Liver (tissue), 9 donors: ENCODE results near the gene RASSF8. TPM values are rescaled to one million over a fixed set of nuclear protein-coding genes. Genes with fewer than 3 reads are reported as not detected.

ENCODE experiments used
- DNase-seq: peaks from one replicate; pipeline ENCODE4 v3.0.0-alpha.2; 2017; ENCODE audit warnings: low spot score
- H3K27ac ChIP-seq, 2 donors: one replicate each; pipeline ENCODE4 v1.7.0; 2013; ENCODE audit warnings: inconsistent platforms in 2 of 2, low read length in 2 of 2, control low read depth in 1 of 2, low read depth in 1 of 2, mild to moderate bottlenecking in 1 of 2
- H3K27me3 ChIP-seq, 4 donors: one replicate each; pipeline versions ENCODE4 v1.6.1 to v1.7.0; 2013; ENCODE audit warnings: low read length in 3 of 4, inconsistent platforms in 1 of 4, mild to moderate bottlenecking in 1 of 4, moderate library complexity in 1 of 4; ENCODE audit not compliant: control insufficient read depth in 4 of 4, insufficient read depth in 4 of 4
- H3K36me3 ChIP-seq, 4 donors: one replicate each; pipeline versions ENCODE4 v1.6.1 to v1.7.0; 2013; ENCODE audit warnings: low read length in 3 of 4, mild to moderate bottlenecking in 3 of 4, low read depth in 1 of 4, moderate library complexity in 1 of 4; ENCODE audit not compliant: control insufficient read depth in 4 of 4, insufficient read depth in 3 of 4
- H3K4me1 ChIP-seq, 4 donors: one replicate each; pipeline versions ENCODE4 v1.6.1 to v1.7.0; 2013; ENCODE audit warnings: low read length in 3 of 4, mild to moderate bottlenecking in 3 of 4, moderate library complexity in 1 of 4; ENCODE audit not compliant: control insufficient read depth in 4 of 4, insufficient read depth in 4 of 4
- H3K4me3 ChIP-seq, 3 donors: one replicate each; pipeline versions ENCODE4 v1.6.1 to v1.7.0; 2013; ENCODE audit warnings: low read length in 3 of 3, control low read depth in 1 of 3, low read depth in 1 of 3, mild to moderate bottlenecking in 1 of 3
- H3K9ac ChIP-seq, 2 donors: one replicate each; pipeline ENCODE4 v1.7.0; 2013; ENCODE audit warnings: low read length in 2 of 2, mild to moderate bottlenecking in 2 of 2, moderate library complexity in 2 of 2, control low read depth in 1 of 2, low read depth in 1 of 2
- H3K9me3 ChIP-seq, 4 donors: one replicate each; pipeline versions ENCODE4 v1.6.1 to v1.7.0; 2013; ENCODE audit warnings: low read length in 3 of 4; ENCODE audit not compliant: control insufficient read depth in 4 of 4
- EGR1 ChIP-seq, 2 donors: IDR thresholded peaks; 2 replicates each; pipeline ENCODE4 v1.6.1; 2016 to 2018; ENCODE audit warnings: antibody characterized with exemption in 2 of 2, low read depth in 2 of 2
- FOXA1 ChIP-seq: IDR thresholded peaks from 2 replicates; pipeline ENCODE4 v1.6.1; 2016; ENCODE audit warnings: antibody characterized with exemption
- FOXA2 ChIP-seq: IDR thresholded peaks from 2 replicates; pipeline ENCODE4 v1.6.1; 2016; ENCODE audit warnings: antibody characterized with exemption
- HNF4A ChIP-seq, 2 donors: conservative IDR thresholded peaks; 2 replicates each; pipeline ENCODE4 v1.6.1; 2016; ENCODE audit warnings: antibody characterized with exemption in 2 of 2, mild to moderate bottlenecking in 2 of 2
- HNF4G ChIP-seq: IDR thresholded peaks from 2 replicates; pipeline ENCODE4 v1.6.1; 2016; ENCODE audit warnings: antibody characterized with exemption
- JUND ChIP-seq, 2 donors: IDR thresholded peaks; 2 replicates each; pipeline ENCODE4 v1.6.1; 2016; ENCODE audit warnings: antibody characterized with exemption in 2 of 2
- NR2F2 ChIP-seq: IDR thresholded peaks from 2 replicates; pipeline ENCODE4 v1.6.1; 2016; ENCODE audit warnings: antibody characterized with exemption
- RAD21 ChIP-seq, 2 donors: IDR thresholded peaks; 2 replicates each; pipeline ENCODE4 v1.6.1; 2016; ENCODE audit warnings: antibody characterized with exemption in 2 of 2, mild to moderate bottlenecking in 2 of 2
- REST ChIP-seq: IDR thresholded peaks from 2 replicates; pipeline ENCODE4 v1.6.1; 2016; ENCODE audit warnings: antibody characterized with exemption, mild to moderate bottlenecking
- YY1 ChIP-seq: IDR thresholded peaks from 2 replicates; pipeline ENCODE4 v1.6.1; 2016; ENCODE audit warnings: antibody characterized with exemption, mild to moderate bottlenecking
- ZBTB33 ChIP-seq: IDR thresholded peaks from 2 replicates; pipeline ENCODE4 v1.6.1; 2016; ENCODE audit warnings: antibody characterized with exemption
- WGBS: extraction: QIAGEN DNeasy Blood & Tissue Kit; methylation state at CpG from one replicate; pipeline ENCODE4 v1.1.7; 2013; 5-methylcytosine and 5-hydroxymethylcytosine counted together
- polyA plus RNA-seq, 2 donors: library from polyadenylated mRNA; stranded (reverse) in 1 of 2; unstranded in 1 of 2; fragments of 200-250 nt in 1 of 2; fragments of >200 nt in 1 of 2; fragmentation: Nextera tagmentation in 1 of 2; extraction: Ambion mirVana in 1 of 2; gene quantifications; one replicate each; pipeline versions ENCODE4 v1.2.1 to v1.2.3, GENCODE V29; 2013 to 2015
- total RNA-seq, 2 donors: library from RNA; depleted of rRNA; stranded (reverse); fragments of >200 nt; gene quantifications; one replicate each; pipeline ENCODE4 v1.2.3, GENCODE V29; 2014
- donor health status: healthy.
- donor health status: healthy.
- donor health status: healthy.
- donor health status: healthy.
- donor health status: healthy.

Gene RASSF8
- total and polyA plus RNA-seq, 4 donors = 1.7 to 9.4 (median 3.3) TPM

GRCh38 chr12:25997201-25997963 lies 38.9 kb downstream of the RASSF8 start:
- H3K9ac ChIP-seq = no peak overlapping the region

GRCh38 chr12:26000898-26001297 lies 42.4 kb downstream of the RASSF8 start:
- no peak for DNase-seq
- no peak overlapping the region for H3K27ac ChIP-seq
- TF ChIP-seq ZBTB33 (no peak), FOXA1 (no peak), FOXA2 (no peak)
- no peaks in the 10 kb centered on the region for H3K4me1 ChIP-seq
- WGBS = 82% methylated on average over 4 of the region's 4 CpGs
- H3K4me3 ChIP-seq = no peak overlapping the region
- H3K36me3 ChIP-seq = no peaks in the 10 kb centered on the region
- no peak overlapping the region for H3K9ac ChIP-seq
- H3K9me3 ChIP-seq = peaks cover 0 to 9% (median 0%) of the 10 kb centered on the region in 4 donors
- no peaks in the 10 kb centered on the region for H3K27me3 ChIP-seq

More at GRCh38 chr12:25997201-25997963, 38.9 kb downstream of the RASSF8 start:
- no peak for DNase-seq
- 74% methylated on average over 6 of the region's 6 CpGs for WGBS
- no peaks in the 10 kb centered on the region for H3K4me1 ChIP-seq
- no peaks in the 10 kb centered on the region for H3K9me3 ChIP-seq
- no peak overlapping the region for H3K4me3 ChIP-seq
- TF ChIP-seq FOXA2 (no peak), JUND (IDR thresholded peaks at IDR 0.05) (peak; percentile 40 to 53)
- H3K27me3 ChIP-seq = no peaks in the 10 kb centered on the region
- H3K27ac ChIP-seq = no peak overlapping the region
- H3K36me3 ChIP-seq = no peaks in the 10 kb centered on the region

- Histone ChIP-seq H3K27ac (no peak overlapping the region), H3K9me3 (peaks cover 0 to 9% (median 0%) of the 10 kb centered on the region in 4 donors), H3K36me3 (no peaks in the 10 kb centered on the region), H3K9ac (no peak overlapping the region), H3K27me3 (no peaks in the 10 kb centered on the region), H3K4me3 (no peak overlapping the region), H3K4me1 (no peaks in the 10 kb centered on the region)
- WGBS = 87% methylated on average over 2 of the region's 2 CpGs
- DNase-seq = no peak
- TF ChIP-seq ZBTB33 (no peak), REST (no peak), YY1 (no peak), HNF4A (conservative IDR thresholded peaks at IDR 0.05) (no peak), RAD21 (IDR thresholded peaks at IDR 0.05) (no peak), NR2F2 (no peak), HNF4G (no peak), EGR1 (IDR thresholded peaks at IDR 0.05; ENCODE audit: low read depth in 2 of 2) (no peak), JUND (IDR thresholded peaks at IDR 0.05) (no peak)
Observed at GRCh38 chr12:26001530-26001929, 43.0 kb downstream of the RASSF8 start.
